T-helper 2 cell (primary cell): ENCODE results near the gene EXOSC2.
A peak's percentile ranks its signal among the peaks of the same experiment; 100 is the strongest.

Source experiments
- DNase-seq, 5 experiments: peaks; one replicate each; pipeline versions ENCODE4 v3.0.0 to v3.0.0-alpha.2; 2012 to 2022
- total RNA-seq, 2 donors: gene quantifications; one replicate each; lab custom pipeline; 2026; lab: John Stamatoyannopoulos, UW

The EXOSC2 gene
- 65.8 to 75.4 reads per million in 2 donors for total RNA-seq

DNA sequence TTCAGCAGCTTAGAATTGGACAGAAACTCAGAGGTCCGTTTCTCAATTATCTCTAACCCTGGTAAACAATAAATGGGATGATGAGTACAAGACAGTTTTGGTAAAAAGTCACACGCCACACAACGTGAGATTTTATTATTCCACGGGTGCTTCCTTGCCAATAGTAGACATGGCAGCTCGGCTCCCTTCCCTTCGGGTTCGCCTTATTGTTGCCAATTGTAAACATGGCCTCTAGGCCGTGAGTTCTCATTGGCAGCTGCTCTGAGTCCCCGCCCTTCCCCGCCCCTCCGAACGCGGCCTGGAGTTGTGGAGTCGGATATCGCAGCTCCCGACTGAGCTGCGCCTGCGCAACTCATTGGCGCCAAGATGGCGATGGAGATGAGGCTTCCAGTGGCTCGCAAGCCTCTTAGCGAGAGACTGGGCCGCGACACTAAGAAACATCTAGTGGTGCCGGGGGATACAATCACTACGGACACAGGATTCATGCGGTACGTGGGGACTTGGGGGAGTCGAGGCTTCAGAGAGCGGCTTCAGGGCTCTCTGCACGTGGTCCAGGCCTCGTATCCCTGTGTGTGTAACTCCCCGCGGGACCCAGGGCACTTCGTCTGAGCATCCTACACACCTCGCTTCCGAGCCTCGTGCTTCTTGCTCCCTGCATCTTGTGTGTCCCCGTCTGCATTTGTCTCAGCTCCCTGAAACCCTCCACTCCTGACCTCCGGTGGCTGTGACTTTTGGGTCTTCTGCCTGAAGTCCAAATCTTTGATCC, at the start of gene EXOSC2:
TSS of gene EXOSC2 (plus strand) at position 355 of the 766 bp plus-strand sequence. CDS start at position 367, 12 bp downstream.
- DNase-seq = peak; percentile 84 to 99 (median 98)

GRCh38 chr9:130651221-130651620, 42.4 kb upstream of the EXOSC2 start:
- DNase-seq = no peak

DNA sequence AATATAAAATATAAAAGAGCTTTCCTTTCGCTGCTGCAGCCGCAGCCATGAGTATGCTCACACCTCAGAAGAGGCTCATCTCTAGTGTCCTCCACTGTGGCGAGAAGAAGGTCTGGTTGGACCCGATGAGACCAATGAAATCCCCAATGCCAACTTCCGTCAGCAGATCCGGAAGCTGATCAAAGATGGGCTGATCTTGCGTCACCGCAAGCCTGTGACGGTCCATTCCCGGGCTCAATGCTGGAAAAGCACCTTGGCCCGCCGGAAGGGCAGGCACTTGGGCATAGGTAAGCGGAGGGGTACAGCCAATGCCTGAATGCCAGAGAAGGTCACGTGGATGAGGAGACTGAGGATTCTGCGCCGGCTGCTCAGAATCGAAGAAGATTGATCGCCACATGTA, 41.8 kb upstream of the EXOSC2 start:
- DNase-seq = no peak

- DNase-seq = no peak
Observed at GRCh38 chr9:130654879-130655278, 38.7 kb upstream of the EXOSC2 start.

GRCh38 chr9:130658893-130659698, 34.5 kb upstream of the EXOSC2 start:
- no peak for DNase-seq

DNA sequence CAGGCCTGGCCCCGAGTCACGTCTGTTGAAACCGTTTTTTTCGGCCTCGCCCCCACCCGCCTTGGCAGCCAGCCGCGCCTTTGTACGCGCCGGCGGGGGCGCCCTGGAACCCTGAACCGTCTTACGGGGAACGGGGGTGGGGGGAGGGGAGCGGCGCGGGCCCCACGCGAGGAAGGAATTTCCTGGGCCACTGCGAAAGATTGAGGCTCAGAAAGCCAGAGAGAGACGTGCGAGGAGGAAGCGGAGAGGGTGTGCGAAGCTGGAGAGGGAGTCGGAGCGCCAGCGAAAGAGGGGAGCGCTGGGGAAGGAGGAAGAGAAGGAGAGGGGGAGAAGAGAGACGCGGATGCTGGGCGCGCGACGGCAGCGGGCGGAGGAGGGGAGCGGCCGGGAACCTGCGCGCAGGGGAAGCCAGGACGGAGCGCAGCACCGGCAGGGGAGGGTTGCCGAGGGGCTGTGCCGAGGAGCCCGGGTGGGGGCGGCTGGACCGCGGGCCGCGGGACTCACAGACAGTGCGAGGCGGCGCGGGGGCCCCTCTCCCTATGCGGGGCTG, 33.8 kb upstream of the EXOSC2 start:
- no peak for DNase-seq

GRCh38 chr9:130660326-130660682, 33.3 kb upstream of the EXOSC2 start:
- no peak for DNase-seq

DNA sequence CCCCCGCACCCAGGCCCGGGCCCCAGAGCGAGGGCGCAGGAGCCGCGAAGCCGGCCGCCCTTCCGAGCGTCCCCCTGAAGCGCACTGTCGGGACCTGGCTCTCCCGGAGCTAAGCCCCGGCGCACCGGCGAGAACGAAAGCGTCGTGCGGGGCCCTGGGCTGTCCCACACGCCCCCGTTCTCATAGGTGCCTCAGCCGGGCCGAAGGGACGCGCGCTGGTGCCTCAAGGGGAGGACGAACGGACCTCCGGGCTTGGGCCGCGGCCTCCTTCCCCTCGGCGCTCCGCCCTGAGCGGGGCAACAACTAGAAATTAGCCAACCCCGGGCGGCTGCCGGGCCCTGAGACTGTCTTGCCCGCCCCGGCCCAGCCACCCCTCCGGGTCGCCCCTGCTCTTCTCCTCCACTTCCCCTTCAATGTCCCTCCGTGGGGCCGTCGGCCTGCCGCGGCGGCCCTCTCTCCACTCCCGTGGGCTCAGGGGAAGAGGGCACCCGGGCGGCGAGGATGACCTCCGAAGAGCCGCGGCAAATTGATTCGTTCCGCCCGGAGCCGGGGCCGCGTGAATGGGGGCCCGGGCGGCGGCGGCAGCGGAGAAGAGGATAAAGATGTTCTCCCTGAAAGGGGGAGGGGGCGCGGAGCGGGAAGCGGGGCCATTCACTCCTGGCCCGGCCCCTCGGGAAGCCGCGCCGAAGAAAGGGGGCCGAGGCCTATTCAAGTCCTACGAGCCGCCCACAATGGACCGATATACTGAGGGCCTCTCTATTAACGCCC, 32.7 kb upstream of the EXOSC2 start:
- DNase-seq = no peak

DNA sequence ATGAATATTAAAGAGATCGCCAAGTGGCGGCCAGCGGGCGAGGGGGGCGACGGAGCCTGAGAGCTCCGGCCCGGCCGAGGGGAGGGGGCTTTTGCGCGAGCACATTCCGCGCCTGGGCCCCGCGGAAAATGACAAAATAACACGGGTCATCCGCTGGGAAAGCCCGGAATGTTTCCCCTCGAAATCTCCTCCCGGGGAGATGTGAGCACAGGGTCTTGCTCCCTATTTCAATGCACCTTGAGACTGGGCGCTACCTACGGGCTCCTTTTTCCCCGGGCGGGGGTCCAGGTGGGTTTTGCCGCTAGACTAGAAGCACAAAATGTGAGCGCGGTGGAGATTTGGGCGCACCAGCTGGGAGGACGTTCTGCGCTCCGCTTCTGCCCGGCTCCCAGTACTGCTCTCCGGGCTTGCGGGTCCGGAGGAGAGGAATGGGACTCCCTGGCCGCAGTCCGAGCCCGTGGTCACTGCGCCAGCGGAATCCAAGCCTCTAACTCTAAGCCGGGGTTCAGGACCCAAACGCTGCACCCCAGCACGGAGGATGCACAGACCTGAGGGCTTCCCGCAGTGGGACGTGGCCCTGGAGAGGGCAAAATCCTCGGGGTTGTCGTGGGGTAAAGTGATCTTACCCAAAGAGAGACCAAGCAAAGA, 32.0 kb upstream of the EXOSC2 start:
- DNase-seq = no peak

- no peak for DNase-seq
Observed at GRCh38 chr9:130662099-130662969, 31.2 kb upstream of the EXOSC2 start.

GRCh38 chr9:130662970-130663257, 30.7 kb upstream of the EXOSC2 start:
- DNase-seq = no peak

GRCh38 chr9:130663258-130663976, 30.2 kb upstream of the EXOSC2 start:
- DNase-seq = peak in 1 of 5 experiments; percentile 40

GRCh38 chr9:130663977-130664250, 29.7 kb upstream of the EXOSC2 start:
- no peak for DNase-seq

DNA sequence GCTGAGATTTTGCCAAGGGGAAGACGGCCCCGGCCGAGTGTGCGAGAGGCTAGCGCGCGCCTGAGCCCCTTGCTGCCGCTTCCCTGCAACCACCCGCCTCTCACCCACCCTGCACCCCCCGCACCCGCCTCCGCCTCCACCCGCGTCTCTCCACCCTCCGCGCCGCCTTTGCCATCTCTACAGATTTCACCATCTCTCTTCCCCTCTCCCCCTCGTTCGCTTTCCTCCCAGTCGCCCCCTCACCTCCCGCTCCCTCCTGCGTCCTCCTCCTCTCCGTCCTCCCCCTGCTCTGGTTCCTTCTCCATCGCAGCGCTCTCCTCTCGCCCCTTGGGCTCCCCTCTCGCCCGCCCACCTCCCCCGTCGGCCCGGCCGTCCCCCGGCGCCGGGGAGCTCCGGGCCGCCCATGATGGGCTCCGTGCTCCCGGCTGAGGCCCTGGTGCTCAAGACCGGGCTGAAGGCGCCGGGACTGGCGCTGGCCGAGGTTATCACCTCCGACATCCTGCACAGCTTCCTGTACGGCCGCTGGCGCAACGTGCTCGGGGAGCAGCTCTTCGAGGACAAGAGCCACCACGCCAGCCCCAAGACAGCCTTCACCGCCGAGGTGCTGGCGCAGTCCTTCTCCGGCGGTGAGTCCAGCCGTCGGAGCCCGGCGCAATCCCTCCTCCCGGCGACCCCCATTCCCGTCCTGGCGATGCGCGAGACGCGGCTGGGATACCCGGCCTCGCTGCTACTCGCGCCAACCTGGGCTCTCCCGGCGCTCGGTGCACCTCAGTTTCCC, 29.1 kb upstream of the EXOSC2 start, which contains the start of gene PRDM12:
TSS of gene PRDM12 (plus strand) at position 344 of the 778 bp plus-strand sequence. CDS start at position 404, 60 bp downstream.
- no peak for DNase-seq

DNA sequence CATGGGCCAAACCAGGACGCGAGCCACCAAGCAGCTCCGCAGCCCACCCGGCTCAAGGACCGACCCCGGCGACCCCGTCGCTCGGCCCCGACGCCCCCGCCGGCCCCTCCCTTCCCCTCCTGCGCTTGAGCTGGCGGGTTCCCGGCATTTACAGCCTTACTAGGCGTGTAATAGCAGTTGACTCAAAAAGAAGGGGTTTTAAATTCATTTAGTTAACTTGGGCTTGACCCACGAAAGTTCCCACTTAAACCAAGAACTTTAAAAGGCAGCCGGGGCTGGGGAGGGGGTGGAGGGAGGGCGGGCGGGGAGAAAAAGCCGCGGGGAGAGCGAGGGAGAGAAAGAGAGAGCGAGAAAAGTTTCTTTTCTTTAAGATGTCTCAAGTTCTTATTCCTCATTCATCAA, 28.6 kb upstream of the EXOSC2 start:
- no peak for DNase-seq

GRCh38 chr9:130665431-130666392, 27.9 kb upstream of the EXOSC2 start:
- no peak for DNase-seq

- no peak for DNase-seq
Observed at GRCh38 chr9:130666393-130667119, 27.0 kb upstream of the EXOSC2 start.

DNA sequence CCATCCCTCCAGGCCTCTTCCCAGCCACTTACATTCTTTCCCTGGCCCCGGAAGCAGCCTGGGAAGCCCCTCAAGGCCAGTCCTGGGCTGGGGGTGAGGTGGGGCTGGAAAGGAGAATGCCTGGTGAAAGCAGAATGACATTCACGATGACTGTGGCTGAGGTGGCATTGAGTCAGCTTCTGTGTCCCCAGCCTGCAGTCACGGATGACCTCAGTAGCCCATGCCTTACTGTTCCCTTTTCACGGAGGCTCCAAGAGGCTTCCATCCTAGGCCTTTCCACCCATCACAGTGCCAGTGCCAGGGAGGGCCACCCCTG, 26.5 kb upstream of the EXOSC2 start:
- DNase-seq = no peak
